ENCODE results near the gene CAMK2D. TPM values are rescaled to one million over a fixed set of nuclear protein-coding genes. Genes with fewer than 3 reads are reported as not detected.
A peak's percentile ranks its signal among the peaks of the same experiment; 100 is the strongest.

CAMK2D gene
- total RNA-seq, 2 experiments from 2014 or later = 29.9 to 32.9 TPM

- no peak overlapping the region for H3K4me3 ChIP-seq (ENCODE audit: low read length)
- Mint-ChIP-seq H3K36me3 (ENCODE audit: low read depth) (peaks cover 42% of the 10 kb centered on the region), H3K27ac (peak overlapping the region; percentile 24), H3K27me3 (no peaks in the 10 kb centered on the region), H3K4me3 (no peak overlapping the region), H3K4me1 (ENCODE audit: low read depth) (peaks cover 18% of the 10 kb centered on the region), H3K9me3 (no peaks in the 10 kb centered on the region)
- H3K27ac ChIP-seq (ENCODE audit: low read depth in 1 of 2, low read length in 2 of 2) = no peak overlapping the region
- ChIA-PET CTCF (no interaction called here), POLR2A (no interaction called here)
- ATAC-seq (ENCODE audit: poor library complexity) (no peak), DNase-seq (no peak)
- no peaks in the 10 kb centered on the region for H3K4me1 ChIP-seq (ENCODE audit: insufficient read depth, low read length)
- H3K36me3 ChIP-seq (ENCODE audit: insufficient read depth, low read length) = peaks cover 5% of the 10 kb centered on the region
- TF ChIP-seq CTCF (IDR thresholded peaks at IDR 0.05) = no peak
- no peaks in the 10 kb centered on the region for H3K9me3 ChIP-seq (ENCODE audit: control insufficient read depth in 1 of 2, insufficient read depth in 1 of 2, low read length in 2 of 2)
- H3K27me3 ChIP-seq (ENCODE audit: control insufficient read depth in 1 of 2, insufficient read depth in 2 of 2, low read length in 2 of 2) = no peaks in the 10 kb centered on the region
- intact Hi-C loops (cut with DNase I, micrococcal nuclease) = no loop called here
Measured at GRCh38 chr4:113602646-113603228, 158.8 kb downstream of the CAMK2D start.

GRCh38 chr4:113601636-113602035 lies 159.9 kb downstream of the CAMK2D start:
- Mint-ChIP-seq H3K4me3 (no peak overlapping the region), H3K4me1 (ENCODE audit: low read depth) (peaks cover 23% of the 10 kb centered on the region), H3K27me3 (no peaks in the 10 kb centered on the region), H3K36me3 (ENCODE audit: low read depth) (peaks cover 42% of the 10 kb centered on the region), H3K9me3 (no peaks in the 10 kb centered on the region), H3K27ac (no peak overlapping the region)
- ATAC-seq (ENCODE audit: poor library complexity) = no peak
- H3K36me3 ChIP-seq (ENCODE audit: insufficient read depth, low read length) = no peaks in the 10 kb centered on the region
- TF ChIP-seq CTCF (IDR thresholded peaks at IDR 0.05) = no peak
- H3K27ac ChIP-seq (ENCODE audit: low read depth in 1 of 2, low read length in 2 of 2) = no peak overlapping the region
- intact Hi-C loops (cut with DNase I, micrococcal nuclease) = no loop called here
- POLR2A ChIA-PET = no interaction called here
- no peaks in the 10 kb centered on the region for H3K4me1 ChIP-seq (ENCODE audit: insufficient read depth, low read length)
- no peaks in the 10 kb centered on the region for H3K27me3 ChIP-seq (ENCODE audit: control insufficient read depth in 1 of 2, insufficient read depth in 2 of 2, low read length in 2 of 2)
- no peak overlapping the region for H3K4me3 ChIP-seq (ENCODE audit: low read length)
- no peaks in the 10 kb centered on the region for H3K9me3 ChIP-seq (ENCODE audit: control insufficient read depth in 1 of 2, insufficient read depth in 1 of 2, low read length in 2 of 2)
- CTCF ChIA-PET = no interaction called here
- no peak for DNase-seq

GRCh38 chr4:113596396-113596795 lies 165.1 kb downstream of the CAMK2D start:
- DNase-seq (no peak), ATAC-seq (ENCODE audit: poor library complexity) (no peak)
- CTCF ChIA-PET = interaction anchor here (1.1 kb wide), 1 partner anchor 49 kb away, joined by 3 read pairs; no protein-coding TSS in a partner anchor
- POLR2A ChIA-PET = no interaction called here
- Histone ChIP-seq H3K27me3 (ENCODE audit: control insufficient read depth in 1 of 2, insufficient read depth in 2 of 2, low read length in 2 of 2) (no peaks in the 10 kb centered on the region), H3K4me1 (ENCODE audit: insufficient read depth, low read length) (peaks cover 2% of the 10 kb centered on the region), H3K9me3 (ENCODE audit: control insufficient read depth in 1 of 2, insufficient read depth in 1 of 2, low read length in 2 of 2) (no peaks in the 10 kb centered on the region), H3K27ac (ENCODE audit: low read depth in 1 of 2, low read length in 2 of 2) (no peak overlapping the region), H3K4me3 (ENCODE audit: low read length) (no peak overlapping the region), H3K36me3 (ENCODE audit: insufficient read depth, low read length) (no peaks in the 10 kb centered on the region)
- H3K4me1 Mint-ChIP-seq (ENCODE audit: low read depth) = peaks cover 64% of the 10 kb centered on the region
- no peak for TF ChIP-seq CTCF (IDR thresholded peaks at IDR 0.05)
- H3K27me3 Mint-ChIP-seq = no peaks in the 10 kb centered on the region
- H3K36me3 Mint-ChIP-seq (ENCODE audit: low read depth) = peaks cover 50% of the 10 kb centered on the region
- intact Hi-C loops (cut with DNase I, micrococcal nuclease) = no loop called here
- H3K4me3 Mint-ChIP-seq = no peak overlapping the region
- H3K27ac Mint-ChIP-seq = no peak overlapping the region
- H3K9me3 Mint-ChIP-seq = no peaks in the 10 kb centered on the region

Measured in CD4-positive, alpha-beta T cell (primary cell).